ENCODE results near the gene MYG1. TPM values are rescaled to one million over a fixed set of nuclear protein-coding genes. Genes with fewer than 3 reads are reported as not detected.

The MYG1 gene
- polyA plus RNA-seq, 4 donors = 42.4 to 87.0 (median 66.9) TPM

DNA sequence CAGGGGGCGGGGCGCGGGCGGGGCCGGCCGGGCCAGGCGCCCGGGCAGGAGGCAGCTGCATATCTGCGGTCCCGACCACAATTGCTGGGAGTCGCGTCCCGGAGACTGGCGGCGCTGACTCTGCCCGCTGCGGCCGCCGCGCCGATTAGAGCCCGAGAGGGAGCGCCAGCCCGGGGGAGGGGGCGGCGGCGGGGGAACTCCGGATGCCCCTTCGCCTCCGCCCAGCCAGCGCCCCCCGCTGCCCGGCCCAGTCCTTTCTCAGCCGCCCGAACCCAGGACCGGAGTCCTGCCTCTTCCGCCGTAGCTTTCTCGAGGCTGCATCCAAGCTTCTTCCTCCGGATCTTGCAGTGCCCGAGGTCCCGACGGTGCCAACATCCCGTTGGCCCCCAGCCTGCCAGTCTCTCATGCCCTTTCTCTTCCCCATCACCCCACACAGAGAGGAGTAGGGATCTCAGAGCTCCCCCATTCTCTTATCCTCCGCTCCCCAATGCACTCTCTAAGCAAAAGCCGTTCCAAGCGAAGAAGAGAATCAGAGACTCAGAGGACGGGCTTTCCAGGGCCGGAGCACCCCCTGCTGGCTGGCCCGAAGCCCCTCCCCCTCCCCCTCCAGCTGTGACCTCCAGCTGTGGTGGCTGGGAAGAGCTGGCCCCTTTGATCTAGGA is 45.5 kb downstream of the MYG1 start:
- peaks cover 0 to 9% (median 0%) of the 10 kb centered on the region in 3 donors for H3K4me1 ChIP-seq (ENCODE audit: control insufficient read depth in 3 of 3, insufficient read depth in 2 of 3, low read depth in 1 of 3, low read length in 2 of 3)
- H3K27ac ChIP-seq (ENCODE audit: low read depth in 1 of 3, low read length in 2 of 3) = peak overlapping the region; percentile 42 to 81 (median 61)
- no peaks in the 10 kb centered on the region for H3K36me3 ChIP-seq (ENCODE audit: control insufficient read depth in 3 of 3, insufficient read depth in 2 of 3, low read depth in 1 of 3, low read length in 3 of 3)
- H3K27me3 ChIP-seq (ENCODE audit: control insufficient read depth in 3 of 3, insufficient read depth in 3 of 3, low read length in 3 of 3) = peaks cover 0 to 12% (median 0%) of the 10 kb centered on the region in 3 donors
- no peaks in the 10 kb centered on the region for H3K9me3 ChIP-seq (ENCODE audit: control insufficient read depth in 2 of 2, insufficient read depth in 1 of 2, low read depth in 1 of 2, low read length in 1 of 2)
- 0 to 1% (median 0%) methylated on average over 24 to 50 of the region's 50 CpGs for WGBS, 3 donors
- DNase-seq = peak; percentile 62 to 73
- FAIRE-seq = no peak
- peak overlapping the region; percentile 48 to 72 (median 57) for H3K4me3 ChIP-seq (ENCODE audit: low read depth in 1 of 3, low read length in 3 of 3)

DNA sequence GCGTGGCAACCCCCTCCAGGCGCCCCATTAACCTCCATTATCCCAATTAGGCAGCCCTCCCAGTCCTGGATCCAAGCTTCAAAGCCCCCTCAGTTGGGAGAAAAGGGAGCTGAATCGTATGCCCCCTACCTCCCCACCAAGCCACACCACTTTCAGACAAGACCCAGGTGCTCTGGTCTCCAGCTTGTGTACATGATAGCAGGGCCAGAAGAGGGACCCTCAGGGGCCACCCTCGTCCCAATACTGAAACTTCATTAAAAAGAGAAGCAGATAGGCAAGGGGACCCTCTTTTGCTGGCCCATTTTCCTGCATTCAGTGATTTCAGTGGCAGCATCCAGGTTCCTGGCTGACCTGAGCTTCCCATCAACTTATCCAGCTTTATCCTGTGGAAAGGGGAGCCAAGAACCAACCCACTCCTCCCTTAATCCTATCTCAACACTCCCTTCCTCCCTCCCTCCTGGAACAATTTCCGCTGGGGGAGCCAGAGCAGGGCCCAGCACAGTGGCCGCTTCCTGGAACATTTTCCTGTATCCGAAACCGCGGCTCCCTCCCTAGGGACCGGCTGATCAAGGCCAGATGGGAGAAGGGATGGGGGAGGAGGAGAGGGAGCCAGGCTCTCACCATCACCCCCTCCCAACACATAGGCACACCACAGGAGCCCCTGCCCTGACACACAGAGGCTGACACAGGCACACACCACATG is 46.1 kb downstream of the MYG1 start:
- H3K27ac ChIP-seq (ENCODE audit: low read depth in 1 of 3, low read length in 2 of 3) = peak overlapping the region in 2 of 3 donors; percentile 61 to 81
- H3K9me3 ChIP-seq (ENCODE audit: control insufficient read depth in 2 of 2, insufficient read depth in 1 of 2, low read depth in 1 of 2, low read length in 1 of 2) = no peaks in the 10 kb centered on the region
- no peak for FAIRE-seq
- WGBS, 3 donors = 31 to 40% (median 32%) methylated on average over 10 of the region's 10 CpGs
- peak in 1 of 2 donors; percentile 18 for DNase-seq
- peaks cover 0 to 9% (median 0%) of the 10 kb centered on the region in 3 donors for H3K27me3 ChIP-seq (ENCODE audit: control insufficient read depth in 3 of 3, insufficient read depth in 3 of 3, low read length in 3 of 3)
- H3K4me3 ChIP-seq (ENCODE audit: low read depth in 1 of 3, low read length in 3 of 3) = peak overlapping the region in 2 of 3 donors; percentile 48 to 72
- peaks cover 0 to 9% (median 0%) of the 10 kb centered on the region in 3 donors for H3K4me1 ChIP-seq (ENCODE audit: control insufficient read depth in 3 of 3, insufficient read depth in 2 of 3, low read depth in 1 of 3, low read length in 2 of 3)
- no peaks in the 10 kb centered on the region for H3K36me3 ChIP-seq (ENCODE audit: control insufficient read depth in 3 of 3, insufficient read depth in 2 of 3, low read depth in 1 of 3, low read length in 3 of 3)

DNA sequence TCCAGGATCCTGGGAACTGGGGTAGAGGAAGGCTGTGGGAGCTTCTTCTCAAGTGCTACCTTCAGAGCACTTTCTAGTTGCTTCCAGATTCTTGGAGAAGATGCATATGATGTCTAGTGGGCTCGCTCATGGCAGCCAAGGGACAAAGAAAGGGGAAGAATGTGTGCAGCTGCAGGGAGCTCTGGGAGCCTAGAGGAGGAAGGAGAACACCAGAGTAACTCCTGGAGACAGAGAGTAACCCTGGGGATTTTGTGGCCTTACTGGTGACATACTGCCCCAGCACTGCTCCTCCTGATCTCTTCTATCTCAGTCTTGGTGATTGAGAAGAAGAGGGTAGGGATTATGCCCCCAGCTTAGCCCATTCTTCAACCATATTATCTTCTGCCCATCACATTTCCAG is 47.0 kb downstream of the MYG1 start:
- WGBS, 3 donors = 90 to 100% (median 94%) methylated on average over 1 of the region's 1 CpG
- H3K36me3 ChIP-seq (ENCODE audit: control insufficient read depth in 3 of 3, insufficient read depth in 2 of 3, low read depth in 1 of 3, low read length in 3 of 3) = no peaks in the 10 kb centered on the region
- FAIRE-seq (no peak), DNase-seq (no peak)
- H3K27ac ChIP-seq (ENCODE audit: low read depth in 1 of 3, low read length in 2 of 3) = no peak overlapping the region
- peaks cover 0 to 9% (median 0%) of the 10 kb centered on the region in 3 donors for H3K4me1 ChIP-seq (ENCODE audit: control insufficient read depth in 3 of 3, insufficient read depth in 2 of 3, low read depth in 1 of 3, low read length in 2 of 3)
- no peak overlapping the region for H3K4me3 ChIP-seq (ENCODE audit: low read depth in 1 of 3, low read length in 3 of 3)
- H3K27me3 ChIP-seq (ENCODE audit: control insufficient read depth in 3 of 3, insufficient read depth in 3 of 3, low read length in 3 of 3) = peaks cover 0 to 9% (median 0%) of the 10 kb centered on the region in 3 donors
- H3K9me3 ChIP-seq (ENCODE audit: control insufficient read depth in 2 of 2, insufficient read depth in 1 of 2, low read depth in 1 of 2, low read length in 1 of 2) = no peaks in the 10 kb centered on the region

DNA sequence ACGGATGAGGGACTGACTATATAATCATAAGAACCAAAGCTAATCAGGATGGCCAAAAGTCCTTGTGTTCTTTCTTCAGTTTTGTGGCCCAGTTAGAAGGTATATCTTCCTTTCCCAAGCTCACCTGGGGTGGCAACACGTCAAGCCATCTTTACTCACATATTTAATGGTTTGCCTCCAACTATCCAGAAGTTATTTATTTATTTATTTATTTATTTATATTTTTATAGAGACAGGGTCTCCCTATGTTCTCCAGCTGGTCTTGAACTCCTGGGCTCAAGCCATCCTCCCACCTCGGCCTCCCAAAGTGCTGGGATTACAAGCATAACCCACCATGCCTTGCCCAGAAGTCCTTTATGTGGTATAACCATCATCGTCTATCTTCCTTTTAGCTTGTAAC is 48.4 kb downstream of the MYG1 start:
- peaks cover 0 to 9% (median 0%) of the 10 kb centered on the region in 3 donors for H3K27me3 ChIP-seq (ENCODE audit: control insufficient read depth in 3 of 3, insufficient read depth in 3 of 3, low read length in 3 of 3)
- peaks cover 0 to 12% (median 0%) of the 10 kb centered on the region in 3 donors for H3K4me1 ChIP-seq (ENCODE audit: control insufficient read depth in 3 of 3, insufficient read depth in 2 of 3, low read depth in 1 of 3, low read length in 2 of 3)
- H3K27ac ChIP-seq (ENCODE audit: low read depth in 1 of 3, low read length in 2 of 3) = no peak overlapping the region
- no peak overlapping the region for H3K4me3 ChIP-seq (ENCODE audit: low read depth in 1 of 3, low read length in 3 of 3)
- FAIRE-seq (no peak), DNase-seq (no peak)
- H3K9me3 ChIP-seq (ENCODE audit: control insufficient read depth in 2 of 2, insufficient read depth in 1 of 2, low read depth in 1 of 2, low read length in 1 of 2) = no peaks in the 10 kb centered on the region
- H3K36me3 ChIP-seq (ENCODE audit: control insufficient read depth in 3 of 3, insufficient read depth in 2 of 3, low read depth in 1 of 3, low read length in 3 of 3) = no peaks in the 10 kb centered on the region
- WGBS, 3 donors = 87 to 91% (median 88%) methylated on average over 4 of the region's 4 CpGs

DNA sequence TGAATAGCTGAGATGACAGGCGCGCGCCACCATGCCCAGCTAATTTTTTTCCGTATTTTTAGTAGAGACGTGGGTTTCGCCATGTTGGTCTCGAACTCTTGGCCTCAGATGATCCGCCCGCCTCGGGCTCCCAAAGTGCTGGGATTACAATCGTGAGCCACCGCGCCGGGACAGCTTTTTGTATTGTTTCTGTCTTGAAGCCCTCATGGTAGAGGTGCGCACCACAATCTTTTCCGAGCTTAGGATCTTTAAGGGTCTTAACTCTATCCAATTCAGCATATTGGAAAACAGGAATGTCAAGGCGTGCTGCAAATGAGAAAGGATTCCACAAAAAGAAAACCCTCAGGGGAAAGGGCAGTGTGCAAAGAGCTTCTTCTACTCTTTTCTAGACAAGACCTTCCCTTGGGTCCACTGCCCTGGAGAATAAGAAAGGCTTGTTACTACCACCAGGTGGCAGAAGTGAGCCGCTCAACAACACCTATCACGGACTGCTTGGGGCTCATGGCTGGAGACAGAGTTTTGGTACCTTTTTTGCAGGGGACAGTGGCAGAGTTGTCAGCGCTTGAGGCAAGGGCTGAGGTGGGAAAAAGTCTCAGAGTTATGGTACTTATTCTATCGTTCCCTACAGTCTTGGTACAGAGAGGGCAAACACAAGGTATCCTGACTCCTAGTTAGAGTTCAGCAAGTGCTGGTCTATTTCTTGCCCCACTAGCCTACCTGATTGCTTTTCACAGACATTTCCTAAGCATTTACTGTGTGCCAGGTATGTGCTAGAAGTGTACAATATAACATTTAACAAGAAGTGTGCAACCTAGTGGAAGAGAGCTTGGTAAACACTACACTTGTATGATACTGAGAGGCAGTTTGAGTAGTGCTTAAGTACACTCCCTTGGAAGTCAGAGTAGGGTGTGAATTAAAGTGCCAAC is 53.1 kb downstream of the MYG1 start:
- Histone ChIP-seq H3K4me3 (ENCODE audit: low read depth in 1 of 3, low read length in 3 of 3) (no peak overlapping the region), H3K9me3 (ENCODE audit: control insufficient read depth in 2 of 2, insufficient read depth in 1 of 2, low read depth in 1 of 2, low read length in 1 of 2) (no peaks in the 10 kb centered on the region), H3K27me3 (ENCODE audit: control insufficient read depth in 3 of 3, insufficient read depth in 3 of 3, low read length in 3 of 3) (no peaks in the 10 kb centered on the region), H3K27ac (ENCODE audit: low read depth in 1 of 3, low read length in 2 of 3) (peak overlapping the region in 2 of 3 donors; percentile 38 to 59), H3K36me3 (ENCODE audit: control insufficient read depth in 3 of 3, insufficient read depth in 2 of 3, low read depth in 1 of 3, low read length in 3 of 3) (no peaks in the 10 kb centered on the region), H3K4me1 (ENCODE audit: control insufficient read depth in 3 of 3, insufficient read depth in 2 of 3, low read depth in 1 of 3, low read length in 2 of 3) (peaks cover 0 to 8% (median 0%) of the 10 kb centered on the region in 3 donors)
- FAIRE-seq (no peak), DNase-seq (peak; percentile 91 to 93)
- 60 to 65% (median 60%) methylated on average over 21 of the region's 21 CpGs for WGBS, 3 donors

DNA sequence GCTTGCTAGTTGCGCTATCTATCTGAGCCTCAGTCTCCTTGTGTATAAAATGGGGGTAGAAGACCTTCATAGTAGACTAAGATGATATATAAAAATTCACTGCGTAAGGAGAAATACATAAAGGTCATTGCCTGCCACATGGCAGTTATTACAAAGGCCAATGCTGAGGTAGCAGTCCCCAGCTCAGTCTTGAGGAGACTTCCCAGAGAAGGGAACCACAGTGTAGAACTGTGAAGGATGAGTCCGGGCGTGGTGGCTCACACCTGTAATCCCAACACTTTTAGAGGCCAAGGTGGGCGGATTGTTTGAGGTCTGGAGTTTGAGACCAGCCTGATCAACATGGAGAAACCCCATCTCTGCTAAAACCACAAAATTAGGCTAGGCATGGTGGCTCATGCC is 53.8 kb downstream of the MYG1 start:
- 68 to 85% (median 85%) methylated on average over 5 of the region's 5 CpGs for WGBS, 3 donors
- Histone ChIP-seq H3K9me3 (ENCODE audit: control insufficient read depth in 2 of 2, insufficient read depth in 1 of 2, low read depth in 1 of 2, low read length in 1 of 2) (no peaks in the 10 kb centered on the region), H3K4me3 (ENCODE audit: low read depth in 1 of 3, low read length in 3 of 3) (no peak overlapping the region), H3K36me3 (ENCODE audit: control insufficient read depth in 3 of 3, insufficient read depth in 2 of 3, low read depth in 1 of 3, low read length in 3 of 3) (no peaks in the 10 kb centered on the region), H3K4me1 (ENCODE audit: control insufficient read depth in 3 of 3, insufficient read depth in 2 of 3, low read depth in 1 of 3, low read length in 2 of 3) (peaks cover 0 to 8% (median 0%) of the 10 kb centered on the region in 3 donors), H3K27ac (ENCODE audit: low read depth in 1 of 3, low read length in 2 of 3) (peak overlapping the region in 2 of 3 donors; percentile 38 to 59), H3K27me3 (ENCODE audit: control insufficient read depth in 3 of 3, insufficient read depth in 3 of 3, low read length in 3 of 3) (no peaks in the 10 kb centered on the region)
- DNase-seq (no peak), FAIRE-seq (no peak)

DNA sequence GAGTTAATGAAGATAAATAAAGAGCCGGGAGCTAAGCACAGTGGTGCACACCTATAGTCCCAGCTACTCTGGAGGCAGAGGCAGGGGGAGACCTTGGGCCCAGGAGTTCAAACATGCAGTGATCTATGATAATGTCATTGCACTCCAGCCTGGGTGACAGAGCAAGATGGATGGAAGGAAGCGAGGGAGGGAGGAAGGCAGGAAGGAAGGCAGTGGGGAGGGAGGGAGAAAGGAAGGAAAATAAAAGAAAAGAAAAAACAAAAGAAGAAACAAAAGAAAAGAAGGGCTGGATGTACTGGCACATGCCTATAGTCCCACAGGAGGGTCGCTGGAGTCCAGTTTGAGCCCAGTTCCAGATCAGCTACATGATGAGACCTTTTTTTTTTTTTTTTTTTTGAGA is 55.6 kb downstream of the MYG1 start:
- no peak for FAIRE-seq
- H3K27me3 ChIP-seq (ENCODE audit: control insufficient read depth in 3 of 3, insufficient read depth in 3 of 3, low read length in 3 of 3) = no peaks in the 10 kb centered on the region
- no peak overlapping the region for H3K27ac ChIP-seq (ENCODE audit: low read depth in 1 of 3, low read length in 2 of 3)
- H3K4me1 ChIP-seq (ENCODE audit: control insufficient read depth in 3 of 3, insufficient read depth in 2 of 3, low read depth in 1 of 3, low read length in 2 of 3) = peaks cover 0 to 8% (median 0%) of the 10 kb centered on the region in 3 donors
- H3K4me3 ChIP-seq (ENCODE audit: low read depth in 1 of 3, low read length in 3 of 3) = no peak overlapping the region
- WGBS, 3 donors = 60 to 64% (median 61%) methylated on average over 3 of the region's 3 CpGs
- DNase-seq = peak in 1 of 2 donors; percentile 13
- H3K36me3 ChIP-seq (ENCODE audit: control insufficient read depth in 3 of 3, insufficient read depth in 2 of 3, low read depth in 1 of 3, low read length in 3 of 3) = no peaks in the 10 kb centered on the region
- no peaks in the 10 kb centered on the region for H3K9me3 ChIP-seq (ENCODE audit: control insufficient read depth in 2 of 2, insufficient read depth in 1 of 2, low read depth in 1 of 2, low read length in 1 of 2)
